H1 (cell line): ENCODE measurements around the gene VSNL1. TPM values are rescaled to one million over a fixed set of nuclear protein-coding genes. Genes with fewer than 3 reads are reported as not detected.

Source experiments
- CTCF ChIA-PET: fragments of 300-600 bp; sonication (Branson Sonifier 250); formaldehyde crosslinking; loops from one replicate; lab custom pipeline; 2021; ENCODE audit not compliant: partially characterized antibody; lab: Charles Lee
- POLR2A ChIA-PET: fragments of 300-600 bp; sonication (Branson Sonifier 250); formaldehyde crosslinking; loops from one replicate; lab custom pipeline; 2021; ENCODE audit warnings: inconsistent platforms; ENCODE audit not compliant: partially characterized antibody; lab: Charles Lee
- DNase-seq, 2 experiments: peaks; one replicate each; pipeline versions ENCODE4 v3.0.0 to v3.0.0-alpha.2; 2010 to 2022; ENCODE audit warnings: low spot score in 2 of 2, low read depth in 1 of 2, mixed read lengths in 1 of 2
- FAIRE-seq: peaks from 2 replicates; lab custom pipeline; 2011; peaks lifted over from hg19 to GRCh38; lab: Jason Lieb, UNC
- H2AFZ ChIP-seq: 2 replicates; pipeline ENCODE4 v1.8.1; 2012; ENCODE audit warnings: low read length, inconsistent platforms
- H2AK5ac ChIP-seq: 2 replicates; pipeline ENCODE4 v1.6.1; 2013; ENCODE audit warnings: low read depth, low read length
- H2BK120ac ChIP-seq: replicated peaks from 2 replicates; pipeline ENCODE3; 2013; ENCODE audit warnings: low read depth, low read length, inconsistent platforms
- H2BK12ac ChIP-seq: 2 replicates; pipeline ENCODE4 v1.6.1; 2013; ENCODE audit warnings: low read depth, low read length
- H2BK15ac ChIP-seq: 2 replicates; pipeline ENCODE4 v1.6.1; 2013; ENCODE audit warnings: low read length
- H2BK20ac ChIP-seq: 2 replicates; pipeline ENCODE4 v1.6.1; 2013; ENCODE audit warnings: low read length
- H2BK5ac ChIP-seq: 2 replicates; pipeline ENCODE4 v1.6.1; 2013; ENCODE audit warnings: low read depth, low read length
- H3K14ac ChIP-seq: 2 replicates; pipeline ENCODE4 v1.6.1; 2013; ENCODE audit warnings: inconsistent platforms; ENCODE audit not compliant: insufficient read length
- H3K18ac ChIP-seq: 2 replicates; pipeline ENCODE4 v1.6.1; 2013; ENCODE audit warnings: low read length; ENCODE audit errors: extremely low read depth
- H3K23ac ChIP-seq: 2 replicates; pipeline ENCODE4 v1.6.1; 2013; ENCODE audit warnings: inconsistent platforms; ENCODE audit not compliant: insufficient read length
- H3K23me2 ChIP-seq: 2 replicates; pipeline ENCODE4 v1.6.1; 2013; ENCODE audit warnings: low read depth, low read length
- H3K27ac ChIP-seq: 2 replicates; pipeline ENCODE4 v1.6.1; 2011; ENCODE audit warnings: low read depth, low read length, inconsistent platforms
- H3K27me3 ChIP-seq, 4 experiments: replicated peaks in 1 of 4; 1 replicate in 1 of 4; 2 replicates in 3 of 4; pipeline versions ENCODE4 v1.6.1 to v1.8.1; 2011 to 2013; ENCODE audit warnings: low read length in 3 of 4, mild to moderate bottlenecking in 3 of 4, inconsistent platforms in 2 of 4, mixed read lengths in 2 of 4, moderate library complexity in 1 of 4; ENCODE audit not compliant: control insufficient read depth in 3 of 4, insufficient read depth in 3 of 4; ENCODE audit errors: extremely low read depth in 1 of 4
- H3K36me3 ChIP-seq, 4 experiments: 2 replicates each; pipeline versions ENCODE4 v1.6.1 to v1.8.1; 2011 to 2013; ENCODE audit warnings: mild to moderate bottlenecking in 4 of 4, low read length in 3 of 4, moderate library complexity in 2 of 4, control low read depth in 1 of 4, inconsistent platforms in 1 of 4; ENCODE audit not compliant: insufficient read depth in 4 of 4, control insufficient read depth in 2 of 4
- H3K4ac ChIP-seq: replicated peaks from 2 replicates; pipeline ENCODE3; 2013; ENCODE audit warnings: low read length, low read depth, mixed read lengths, inconsistent platforms; ENCODE audit not compliant: insufficient read length
- H3K4me1 ChIP-seq, 4 experiments: replicated peaks in 1 of 4; 1 replicate in 1 of 4; 2 replicates in 3 of 4; pipeline versions ENCODE4 v1.6.1 to v1.8.1; 2011 to 2013; ENCODE audit warnings: low read length in 3 of 4, inconsistent platforms in 2 of 4, mixed read lengths in 1 of 4; ENCODE audit not compliant: insufficient read depth in 4 of 4, control insufficient read depth in 3 of 4
- H3K4me2 ChIP-seq, 2 experiments: 2 replicates each; pipeline versions ENCODE4 v1.6.1 to v1.8.1; 2011 to 2013; ENCODE audit warnings: low read depth in 2 of 2, low read length in 2 of 2, control low read depth in 1 of 2, inconsistent platforms in 1 of 2, mild to moderate bottlenecking in 1 of 2; ENCODE audit not compliant: insufficient read depth in 1 of 2
- H3K4me3 ChIP-seq, 4 experiments: fragments of 200-600, 300-600 bp in 1 of 4; sonication (generic), shearing (Covaris generic), sonication (Bioruptor Twin) in 1 of 4; 2 replicates each; pipeline versions ENCODE4 v1.5.1 to v1.8.1; 2011 to 2016; ENCODE audit warnings: low read length in 4 of 4, low read depth in 3 of 4, control low read depth in 2 of 4, inconsistent platforms in 2 of 4, mild to moderate bottlenecking in 2 of 4, mixed read lengths in 1 of 4, moderate library complexity in 1 of 4; ENCODE audit not compliant: insufficient read depth in 2 of 4; ENCODE audit errors: extremely low read depth in 1 of 4
- H3K56ac ChIP-seq: replicated peaks from 2 replicates; pipeline ENCODE3; 2013; ENCODE audit warnings: low read depth, mild to moderate bottlenecking, mixed read lengths, low read length, inconsistent platforms; ENCODE audit not compliant: insufficient read length
- H3K79me1 ChIP-seq: 2 replicates; pipeline ENCODE4 v1.6.1; 2013; ENCODE audit warnings: low read depth, low read length, control low read depth
- H3K79me2 ChIP-seq, 2 experiments: 2 replicates each; pipeline versions ENCODE4 v1.6.1 to v1.8.1; 2012 to 2013; ENCODE audit warnings: low read length in 2 of 2, mild to moderate bottlenecking in 2 of 2, inconsistent platforms in 1 of 2; ENCODE audit not compliant: insufficient read depth in 2 of 2, control insufficient read depth in 1 of 2
- H3K9ac ChIP-seq, 4 experiments: replicated peaks in 1 of 4; 1 replicate in 1 of 4; 2 replicates in 3 of 4; pipeline versions ENCODE4 v1.6.1 to v1.8.1; 2011 to 2013; ENCODE audit warnings: low read depth in 3 of 4, low read length in 3 of 4, control low read depth in 2 of 4, mild to moderate bottlenecking in 2 of 4, moderate library complexity in 2 of 4, inconsistent platforms in 1 of 4; ENCODE audit errors: extremely low read depth in 1 of 4
- H3K9me3 ChIP-seq, 2 experiments: 2 replicates each; pipeline versions ENCODE4 v1.6.1 to v1.8.1; 2012 to 2013; ENCODE audit warnings: mild to moderate bottlenecking in 2 of 2, moderate library complexity in 2 of 2, control low read depth in 1 of 2, inconsistent platforms in 1 of 2, low read depth in 1 of 2, low read length in 1 of 2, mixed read lengths in 1 of 2; ENCODE audit not compliant: insufficient read depth in 2 of 2
- H4K20me1 ChIP-seq, 2 experiments: replicated peaks in 1 of 2; 2 replicates each; pipeline versions ENCODE3 to v1.8.1; 2011 to 2013; ENCODE audit warnings: inconsistent platforms in 2 of 2, low read length in 2 of 2, mild to moderate bottlenecking in 1 of 2; ENCODE audit not compliant: insufficient read depth in 2 of 2, control insufficient read depth in 1 of 2
- H4K5ac ChIP-seq: 2 replicates; pipeline ENCODE4 v1.6.1; 2013; ENCODE audit warnings: low read length, low read depth, mixed read lengths, inconsistent platforms; ENCODE audit not compliant: insufficient read length
- H4K8ac ChIP-seq: 2 replicates; pipeline ENCODE4 v1.8.0; 2013; ENCODE audit warnings: mild to moderate bottlenecking, moderate library complexity, low read length, inconsistent platforms; ENCODE audit not compliant: insufficient read depth; ENCODE audit errors: extremely low read depth
- H4K91ac ChIP-seq: replicated peaks from 2 replicates; pipeline ENCODE3; 2013; ENCODE audit warnings: low read length, mixed read lengths, inconsistent platforms; ENCODE audit not compliant: insufficient read length
- CBX5 ChIP-seq: fragments of 300-800, 300-1000 bp; sonication (generic); IDR thresholded peaks from 2 replicates; pipeline ENCODE4 v1.7.1; 2016; ENCODE audit warnings: antibody characterized with exemption, low read length, low read depth
- CTBP2 ChIP-seq: IDR thresholded peaks from 2 replicates; pipeline ENCODE4 v1.7.0; 2011; ENCODE audit warnings: borderline replicate concordance, mild to moderate bottlenecking, moderate library complexity, mixed read lengths, low read length; ENCODE audit not compliant: insufficient read depth, insufficient read length
- HDAC2 ChIP-seq, 2 experiments: fragments of 300-600 bp in 1 of 2; sonication (generic) in 1 of 2; IDR thresholded peaks; 2 replicates each; pipeline ENCODE4 v1.6.1; 2011 to 2012; ENCODE audit warnings: low read depth in 2 of 2, low read length in 2 of 2, mild to moderate bottlenecking in 2 of 2, moderate library complexity in 2 of 2, borderline replicate concordance in 1 of 2, inconsistent platforms in 1 of 2
- JUND ChIP-seq: IDR thresholded peaks from 2 replicates; pipeline ENCODE4 v1.6.1; 2011; ENCODE audit warnings: mild to moderate bottlenecking, improper control_type of control experiment, low read length
- MAFK ChIP-seq: IDR thresholded peaks from 2 replicates; pipeline ENCODE4 v1.6.1; 2012; ENCODE audit warnings: low read depth, mild to moderate bottlenecking, improper control_type of control experiment, low read length
- PHF8 ChIP-seq: fragments of 200-600 bp; sonication (generic); conservative IDR thresholded peaks from 2 replicates; pipeline ENCODE4 v1.7.1; 2012; ENCODE audit warnings: low read depth, mild to moderate bottlenecking, inconsistent platforms, low read length, moderate library complexity
- RFX5 ChIP-seq: IDR thresholded peaks from 2 replicates; pipeline ENCODE4 v1.6.1; 2011; ENCODE audit warnings: low read depth, low read length, improper control_type of control experiment, borderline replicate concordance
- SRF ChIP-seq: IDR thresholded peaks from 2 replicates; pipeline ENCODE4 v1.6.1; 2011; ENCODE audit warnings: mild to moderate bottlenecking, low read depth, low read length, moderate library complexity
- TBP ChIP-seq: IDR thresholded peaks from 2 replicates; pipeline ENCODE4 v1.6.1; 2011; ENCODE audit warnings: low read depth, low read length, improper control_type of control experiment
- YY1 ChIP-seq: IDR thresholded peaks from 2 replicates; pipeline ENCODE4 v1.6.1; 2011; ENCODE audit warnings: low read depth, mild to moderate bottlenecking, low read length
- WGBS, 2 experiments: shearing (Covaris generic) in 1 of 2; methylation state at CpG; one replicate each; pipeline versions ENCODE4 v1.1.6 to v1.1.7; 2013 to 2015; ENCODE audit warnings: low lambda C conversion rate in 2 of 2, mixed read lengths in 2 of 2, inconsistent platforms in 1 of 2, low coverage in 1 of 2, missing lambda C conversion rate in 1 of 2; ENCODE audit not compliant: insufficient replicate concordance in 2 of 2, insufficient coverage in 1 of 2, insufficient read length in 1 of 2; ENCODE audit errors: extremely low coverage in 1 of 2, missing lambda C conversion rate in 1 of 2; 5-methylcytosine and 5-hydroxymethylcytosine counted together
- polyA plus RNA-seq, 7 experiments: library from polyadenylated mRNA; depleted of rRNA in 3 of 7; stranded (reverse) in 5 of 7; unstranded in 2 of 7; fragments of >200 nt in 5 of 7; fragments of 200-250 nt in 2 of 7; gene quantifications; 1 replicate in 5 of 7; 2 replicates in 1 of 7; 4 replicates in 1 of 7; pipeline versions ENCODE4 v1.2.1 to v1.2.3, GENCODE V29; 2011 to 2013; ENCODE audit warnings: missing spikeins in 2 of 7, mixed read lengths in 2 of 7
- total RNA-seq: library from RNA; stranded (reverse); fragmentation: NEBNext Ultra II Directional; extraction: Animal tissue kit (Norgen Biotek cat#: 25700); gene quantifications from 2 replicates; pipeline ENCODE4 v1.2.1, GENCODE V29; 2021
- TF ChIP-seq, protein P1 (sequence below), 3 experiments: IDR thresholded peaks; 1 replicate in 2 of 3; 2 replicates in 1 of 3; pipeline versions ENCODE4 v1.5.1 to v1.6.1; 2011; ENCODE audit warnings: low read length in 3 of 3, mild to moderate bottlenecking in 3 of 3, inconsistent platforms in 2 of 3, low read depth in 1 of 3, moderate library complexity in 1 of 3; ENCODE audit not compliant: insufficient read depth in 1 of 3; ENCODE audit errors: control extremely low read depth in 1 of 3

Gene VSNL1
- total and polyA plus RNA-seq, 2 of the 8 experiments (the other 6 are each of a cell fraction or from before 2014, with no cell fraction given) = 49.4 to 108 TPM

DNA sequence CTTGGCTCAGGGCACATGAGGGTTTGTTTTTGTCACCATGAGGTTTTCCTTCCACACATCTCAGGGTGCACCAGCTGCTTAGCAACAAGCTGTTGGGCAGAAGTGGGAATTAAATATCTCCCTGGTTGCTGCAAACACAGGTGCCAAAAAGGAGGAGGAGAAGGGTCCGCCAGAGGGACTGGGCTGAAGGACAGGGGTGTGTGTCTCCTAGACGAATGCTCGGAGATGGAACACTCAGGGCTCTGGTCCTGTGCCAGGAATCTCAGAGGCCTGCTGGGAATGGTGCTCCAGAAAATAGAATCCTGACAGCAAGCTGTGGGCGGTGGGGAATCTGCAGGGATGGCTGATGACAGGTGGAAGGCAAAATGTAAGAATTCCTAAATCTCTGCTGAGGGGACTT is 94.5 kb downstream of the VSNL1 start:
- Histone ChIP-seq H4K20me1 (peaks cover 0 to 4% of the 10 kb centered on the region in 2 experiments), H4K8ac (no peak overlapping the region), H3K56ac (no peak overlapping the region), H2BK15ac (no peak overlapping the region), H3K9me3 (no peaks in the 10 kb centered on the region), H3K23ac (no peak overlapping the region), H2BK5ac (no peak overlapping the region), H4K91ac (no peak overlapping the region), H3K18ac (no peak overlapping the region), H4K5ac (no peak overlapping the region), H3K9ac (no peak overlapping the region), H3K4me2 (no peak overlapping the region), H2BK20ac (0 out of 2 replicates have a peak overlapping the region, but pooled peaks have one; percentile 41), H3K14ac (no peak overlapping the region), H2AK5ac (no peak overlapping the region), H3K4me3 (no peak overlapping the region), H3K23me2 (no peaks in the 10 kb centered on the region), H2BK120ac (no peak overlapping the region), H3K79me1 (peaks cover 4% of the 10 kb centered on the region), H3K4ac (no peak overlapping the region), H3K36me3 (no peaks in the 10 kb centered on the region; a peak in 1 of 8 replicates), H3K27ac (no peak overlapping the region), H2BK12ac (no peak overlapping the region), H2AFZ (no peak overlapping the region), H3K4me1 (peaks cover 0 to 3% (median 0%) of the 10 kb centered on the region in 4 experiments; a peak in 1 of 7 replicates), H3K27me3 (no peaks in the 10 kb centered on the region), H3K79me2 (no peaks in the 10 kb centered on the region; a peak in 1 of 4 replicates)
- 100% methylated on average over 3 of the region's 4 CpGs; no CpG with 5 or more reads in 1 of the 2 experiments for WGBS, 2 experiments
- CTCF ChIA-PET = interaction anchor here (1.0 to 6.2 kb wide), 6 partner anchors 11 to 164 kb away, joined by 3 to 65 read pairs (median 4); no protein-coding TSS in a partner anchor
- no peak for DNase-seq
- FAIRE-seq = no peak
- POLR2A ChIA-PET = interaction anchor here (0.7 kb wide), 1 partner anchor 24 kb away, joined by 3 read pairs; no protein-coding TSS in a partner anchor
- TF ChIP-seq CTBP2 = no peak
- TF ChIP-seq CBX5 = no peak
- no peak for TF ChIP-seq TBP
- TF ChIP-seq HDAC2 (IDR thresholded peaks at IDR 0.05; ENCODE audit: borderline replicate concordance in 1 of 2, low read depth in 2 of 2, low read length in 2 of 2) = no peak
- TF ChIP-seq RFX5 = no peak
- no peak for TF ChIP-seq MAFK
- no peak for TF ChIP-seq SRF
- TF ChIP-seq YY1 = no peak
- no peak for TF ChIP-seq JUND
- TF ChIP-seq, protein P1, sequence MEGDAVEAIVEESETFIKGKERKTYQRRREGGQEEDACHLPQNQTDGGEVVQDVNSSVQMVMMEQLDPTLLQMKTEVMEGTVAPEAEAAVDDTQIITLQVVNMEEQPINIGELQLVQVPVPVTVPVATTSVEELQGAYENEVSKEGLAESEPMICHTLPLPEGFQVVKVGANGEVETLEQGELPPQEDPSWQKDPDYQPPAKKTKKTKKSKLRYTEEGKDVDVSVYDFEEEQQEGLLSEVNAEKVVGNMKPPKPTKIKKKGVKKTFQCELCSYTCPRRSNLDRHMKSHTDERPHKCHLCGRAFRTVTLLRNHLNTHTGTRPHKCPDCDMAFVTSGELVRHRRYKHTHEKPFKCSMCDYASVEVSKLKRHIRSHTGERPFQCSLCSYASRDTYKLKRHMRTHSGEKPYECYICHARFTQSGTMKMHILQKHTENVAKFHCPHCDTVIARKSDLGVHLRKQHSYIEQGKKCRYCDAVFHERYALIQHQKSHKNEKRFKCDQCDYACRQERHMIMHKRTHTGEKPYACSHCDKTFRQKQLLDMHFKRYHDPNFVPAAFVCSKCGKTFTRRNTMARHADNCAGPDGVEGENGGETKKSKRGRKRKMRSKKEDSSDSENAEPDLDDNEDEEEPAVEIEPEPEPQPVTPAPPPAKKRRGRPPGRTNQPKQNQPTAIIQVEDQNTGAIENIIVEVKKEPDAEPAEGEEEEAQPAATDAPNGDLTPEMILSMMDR (IDR thresholded peaks at IDR 0.05; ENCODE audit: control extremely low read depth in 1 of 3, insufficient read depth in 1 of 3, low read depth in 1 of 3, low read length in 3 of 3) = no peak
- TF ChIP-seq PHF8 = no peak
